GM13976 (cell line): ENCODE measurements around the gene FAAP100.

Source experiments
- DNase-seq: peaks from one replicate; pipeline ENCODE4 v3.0.0; 2012; ENCODE audit warnings: low spot score
- in situ Hi-C: fragments of 300-500 bp; cut with MboI; formaldehyde crosslinking; loops from one replicate; pipeline ENCODE4 v1.12.0; 2022; ENCODE audit warnings: low sequenced_read_pairs, mixed read lengths, inconsistent platforms; ENCODE audit not compliant: unreplicated experiment
- TF ChIP-seq, protein P1 (sequence below): IDR thresholded peaks from 2 replicates; pipeline ENCODE4 v1.5.1; 2012; ENCODE audit warnings: borderline replicate concordance, mild to moderate bottlenecking; ENCODE audit not compliant: insufficient read depth; ENCODE audit errors: extremely low read depth, missing control alignments, control extremely low read depth

FAAP100 gene

DNA sequence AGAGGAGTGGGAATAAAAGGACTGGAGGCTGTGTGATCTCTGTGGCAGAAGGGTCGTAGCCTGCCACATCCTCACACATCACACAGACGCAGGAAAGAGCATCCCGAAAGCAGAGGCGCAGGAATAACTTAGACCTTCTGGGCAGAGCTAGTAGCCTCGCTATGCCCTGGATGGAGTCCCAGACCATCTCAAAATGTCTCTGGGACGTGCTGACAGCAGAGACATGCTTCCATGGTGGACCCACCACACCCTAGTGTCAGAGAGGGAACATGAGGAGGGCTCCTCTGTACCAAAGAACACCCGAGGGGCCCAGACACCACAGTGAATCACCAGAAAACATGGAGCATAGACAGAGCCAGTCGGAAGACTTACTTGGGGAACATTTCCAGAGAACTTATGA is 29.6 kb upstream of the FAAP100 start:
- DNase-seq, result no peak
- in situ Hi-C loops, result no loop called here
- TF ChIP-seq, protein P1, sequence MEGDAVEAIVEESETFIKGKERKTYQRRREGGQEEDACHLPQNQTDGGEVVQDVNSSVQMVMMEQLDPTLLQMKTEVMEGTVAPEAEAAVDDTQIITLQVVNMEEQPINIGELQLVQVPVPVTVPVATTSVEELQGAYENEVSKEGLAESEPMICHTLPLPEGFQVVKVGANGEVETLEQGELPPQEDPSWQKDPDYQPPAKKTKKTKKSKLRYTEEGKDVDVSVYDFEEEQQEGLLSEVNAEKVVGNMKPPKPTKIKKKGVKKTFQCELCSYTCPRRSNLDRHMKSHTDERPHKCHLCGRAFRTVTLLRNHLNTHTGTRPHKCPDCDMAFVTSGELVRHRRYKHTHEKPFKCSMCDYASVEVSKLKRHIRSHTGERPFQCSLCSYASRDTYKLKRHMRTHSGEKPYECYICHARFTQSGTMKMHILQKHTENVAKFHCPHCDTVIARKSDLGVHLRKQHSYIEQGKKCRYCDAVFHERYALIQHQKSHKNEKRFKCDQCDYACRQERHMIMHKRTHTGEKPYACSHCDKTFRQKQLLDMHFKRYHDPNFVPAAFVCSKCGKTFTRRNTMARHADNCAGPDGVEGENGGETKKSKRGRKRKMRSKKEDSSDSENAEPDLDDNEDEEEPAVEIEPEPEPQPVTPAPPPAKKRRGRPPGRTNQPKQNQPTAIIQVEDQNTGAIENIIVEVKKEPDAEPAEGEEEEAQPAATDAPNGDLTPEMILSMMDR, result no peak

DNA sequence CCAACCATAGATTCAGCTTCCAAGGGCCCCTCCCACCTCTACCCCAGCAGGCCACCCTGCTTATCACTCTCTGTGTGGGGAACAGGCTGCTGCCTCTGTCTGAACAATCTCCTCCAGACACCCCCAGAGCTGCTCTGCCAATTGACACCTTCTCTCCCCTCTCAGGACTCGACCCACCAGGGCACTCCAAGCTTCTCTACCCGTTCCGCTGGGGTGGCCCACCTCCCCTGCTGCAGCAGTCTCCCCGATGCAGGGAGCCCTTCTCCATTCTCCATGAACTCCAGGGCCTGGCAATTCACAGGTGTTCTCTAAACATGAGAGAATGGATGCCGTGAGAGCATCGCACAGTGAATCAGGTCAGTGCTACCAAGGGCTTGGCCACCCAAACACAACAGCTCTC is 28.3 kb upstream of the FAAP100 start:
- in situ Hi-C loops, result no loop called here
- TF ChIP-seq, protein P1, result no peak
- no peak for DNase-seq

DNA sequence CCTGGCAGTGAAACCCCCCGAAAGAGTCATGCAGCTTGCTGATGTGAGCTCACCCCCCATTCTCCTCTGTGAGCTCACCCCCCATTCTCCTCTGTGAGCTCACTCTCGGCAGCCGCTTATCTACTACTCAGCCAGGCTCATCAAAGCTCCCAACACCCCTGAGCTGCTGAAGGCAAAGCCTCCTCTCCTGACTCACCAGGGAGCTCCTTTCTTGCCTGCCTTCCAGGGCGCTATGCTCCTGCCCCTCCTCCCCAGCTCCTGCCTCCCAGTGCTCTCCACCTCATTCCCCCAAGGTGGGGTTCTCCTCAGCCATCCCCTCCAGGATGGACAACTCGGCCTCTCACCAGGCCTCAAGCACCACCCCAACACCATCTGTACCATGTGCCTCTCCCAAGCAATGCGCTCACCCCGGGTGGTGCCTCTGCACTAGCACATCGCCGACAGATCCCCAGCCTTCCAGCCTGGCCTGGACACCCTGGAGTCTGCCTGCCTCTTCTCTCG is 27.7 kb upstream of the FAAP100 start:
- in situ Hi-C loops, result no loop called here
- no peak for DNase-seq
- TF ChIP-seq, protein P1, result no peak

DNA sequence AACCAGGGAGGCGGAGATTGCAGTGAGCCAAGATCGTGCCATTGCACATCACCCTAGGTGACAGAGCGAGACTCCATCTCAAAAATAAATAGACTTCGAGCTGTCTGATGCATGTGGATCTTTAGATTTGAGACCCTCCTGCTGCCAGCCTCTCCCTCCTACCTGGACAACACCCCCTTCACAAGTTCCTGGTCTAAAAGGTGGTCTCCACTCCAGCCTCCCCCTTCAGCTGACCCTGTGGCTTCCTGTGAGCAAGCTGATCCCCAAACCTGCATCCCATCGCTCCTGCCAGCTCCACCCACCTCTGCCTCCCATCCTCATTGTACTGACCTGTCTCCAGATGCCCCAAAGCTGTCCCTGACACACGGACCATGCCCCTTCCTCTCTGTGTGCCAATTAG is 27.1 kb upstream of the FAAP100 start:
- no peak for DNase-seq
- TF ChIP-seq, protein P1, result no peak
- in situ Hi-C loops, result no loop called here

DNA sequence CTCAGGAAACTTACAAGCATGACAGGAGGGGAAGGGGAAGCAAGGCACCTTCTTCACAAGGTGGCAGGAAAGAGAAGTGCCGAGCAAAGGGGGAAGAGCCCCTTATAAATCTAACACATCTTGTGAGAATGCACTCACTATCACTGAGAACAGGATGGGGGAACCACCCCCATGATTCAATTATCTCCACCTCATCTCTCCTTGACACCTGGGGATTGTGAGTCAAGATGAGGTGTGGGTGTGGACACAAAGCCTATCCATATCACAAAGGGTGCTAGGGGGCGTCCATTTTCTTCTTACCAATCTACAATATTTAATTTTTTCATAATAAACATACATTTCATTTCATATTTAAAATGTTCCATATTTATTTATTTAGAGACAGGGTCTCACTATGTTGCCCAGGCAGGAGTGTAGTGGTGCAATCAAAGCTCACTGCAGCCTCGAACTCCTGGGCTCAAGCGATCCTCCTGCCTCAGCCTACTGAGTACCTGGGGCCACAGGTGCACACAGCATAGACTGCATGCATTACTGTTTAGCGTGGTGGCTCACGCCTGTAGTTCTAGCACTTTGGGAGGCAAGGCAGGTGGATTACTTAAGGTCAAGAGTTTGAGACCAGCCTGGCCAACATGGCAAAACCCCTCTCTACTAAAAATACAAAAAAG is 26.5 kb upstream of the FAAP100 start:
- TF ChIP-seq, protein P1, result no peak
- in situ Hi-C loops, result no loop called here
- no peak for DNase-seq

DNA sequence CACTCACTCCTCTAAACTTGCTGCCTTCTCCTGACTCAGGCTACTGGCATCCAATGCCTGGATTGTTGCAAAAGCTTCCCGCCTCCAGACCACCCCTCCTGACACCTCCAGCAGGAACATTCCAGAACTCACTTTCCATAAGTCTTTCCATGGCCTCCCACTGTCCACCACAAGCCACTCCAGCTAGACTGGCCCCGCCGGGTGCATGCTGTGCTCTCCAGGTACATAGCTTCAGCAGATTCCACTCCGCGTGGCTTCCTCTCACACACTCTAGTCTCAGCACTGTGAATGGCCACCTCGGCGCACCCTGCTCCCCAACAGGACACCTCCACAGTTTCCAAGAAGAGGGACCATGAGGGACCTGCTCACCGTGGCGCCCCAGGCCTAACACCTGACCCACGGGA is 25.9 kb upstream of the FAAP100 start:
- no peak for DNase-seq
- TF ChIP-seq, protein P1, result no peak
- in situ Hi-C loops, result no loop called here
